SU-DHL-6 (cell line): ENCODE data around the gene CXXC5.

Experiments
- H2AFZ ChIP-seq: fragments of 200-600 bp; sonication (generic); 2 replicates; pipeline ENCODE4 v1.6.1; 2014; ENCODE audit warnings: low read depth, mild to moderate bottlenecking, moderate library complexity, mixed read lengths, antibody characterized with exemption, low read length; ENCODE audit not compliant: severe bottlenecking
- H3F3A ChIP-seq: fragments of 200-600 bp; shearing (Covaris generic); 2 replicates; pipeline ENCODE4 v1.6.0; 2016; ENCODE audit warnings: antibody characterized with exemption, mild to moderate bottlenecking; ENCODE audit not compliant: insufficient read depth
- H3K27ac ChIP-seq: fragments of 200-600 bp; sonication (generic); 2 replicates; pipeline ENCODE4 v1.5.1; 2016; ENCODE audit warnings: low read depth, mild to moderate bottlenecking, low read length, moderate library complexity, mixed read lengths
- H3K27me3 ChIP-seq: fragments of 200-600 bp; sonication (generic), shearing (Covaris generic); 2 replicates; pipeline ENCODE4 v1.6.0; 2014; ENCODE audit warnings: mild to moderate bottlenecking, low read length
- H3K36me3 ChIP-seq: fragments of 200-600 bp; sonication (generic); 2 replicates; pipeline ENCODE4 v1.6.1; 2014; ENCODE audit warnings: mild to moderate bottlenecking, low read length, mixed read lengths
- H3K4me2 ChIP-seq: fragments of 300-600, 200-600 bp; shearing (Covaris generic), sonication (generic); 2 replicates; pipeline ENCODE4 v1.6.0; 2014; ENCODE audit warnings: low read length, low read depth, mild to moderate bottlenecking; ENCODE audit not compliant: poor library complexity, severe bottlenecking
- H3K4me3 ChIP-seq: fragments of 200-600 bp; sonication (generic); 2 replicates; pipeline ENCODE4 v1.5.1; 2014; ENCODE audit warnings: antibody characterized with exemption, low read length, mild to moderate bottlenecking, mixed read lengths; ENCODE audit not compliant: insufficient read depth, poor library complexity, severe bottlenecking
- H3K79me2 ChIP-seq: fragments of 200-600 bp; sonication (generic); 2 replicates; pipeline ENCODE4 v1.6.1; 2014; ENCODE audit warnings: mild to moderate bottlenecking, low read length, moderate library complexity; ENCODE audit not compliant: insufficient read depth
- H3K9ac ChIP-seq: fragments of 200-600 bp; sonication (generic); 2 replicates; pipeline ENCODE4 v1.7.0; 2014; ENCODE audit warnings: mild to moderate bottlenecking, low read length
- H3K9me2 ChIP-seq: fragments of 200-600 bp; sonication (generic); replicated peaks from 2 replicates; pipeline ENCODE4 v1.6.1; 2014; ENCODE audit warnings: low read length; ENCODE audit not compliant: insufficient read depth
- H3K9me3 ChIP-seq: fragments of 200-600 bp; sonication (generic); 2 replicates; pipeline ENCODE4 v1.6.1; 2014; ENCODE audit warnings: low read length, mixed read lengths; ENCODE audit not compliant: insufficient read depth
- H4K20me1 ChIP-seq: fragments of 200-600 bp; sonication (generic); 2 replicates; pipeline ENCODE4 v1.6.1; 2014; ENCODE audit warnings: low read depth, mild to moderate bottlenecking, antibody characterized with exemption, low read length, moderate library complexity, mixed read lengths
- EZH2phosphoT487 ChIP-seq: fragments of 200-600 bp; sonication (generic), shearing (Covaris generic); conservative IDR thresholded peaks from 2 replicates; pipeline ENCODE4 v1.6.1; 2018; ENCODE audit warnings: mild to moderate bottlenecking, antibody characterized with exemption, low read length, moderate library complexity, mixed read lengths
- TF ChIP-seq, protein P1 (sequence below): fragments of 200-600 bp; sonication (generic); IDR thresholded peaks from one replicate; pipeline ENCODE4 v1.5.1; 2017; ENCODE audit warnings: antibody characterized with exemption, mild to moderate bottlenecking, low read length, moderate library complexity; ENCODE audit not compliant: insufficient read depth, poor library complexity, severe bottlenecking

CXXC5 gene

GRCh38 chr5:139690064-139690802 lies 42.1 kb downstream of the CXXC5 start:
- H3K27ac ChIP-seq, result peak overlapping the region; percentile 78; the same call in 1 of the 2 replicates
- no peak overlapping the region for H3K4me2 ChIP-seq

DNA sequence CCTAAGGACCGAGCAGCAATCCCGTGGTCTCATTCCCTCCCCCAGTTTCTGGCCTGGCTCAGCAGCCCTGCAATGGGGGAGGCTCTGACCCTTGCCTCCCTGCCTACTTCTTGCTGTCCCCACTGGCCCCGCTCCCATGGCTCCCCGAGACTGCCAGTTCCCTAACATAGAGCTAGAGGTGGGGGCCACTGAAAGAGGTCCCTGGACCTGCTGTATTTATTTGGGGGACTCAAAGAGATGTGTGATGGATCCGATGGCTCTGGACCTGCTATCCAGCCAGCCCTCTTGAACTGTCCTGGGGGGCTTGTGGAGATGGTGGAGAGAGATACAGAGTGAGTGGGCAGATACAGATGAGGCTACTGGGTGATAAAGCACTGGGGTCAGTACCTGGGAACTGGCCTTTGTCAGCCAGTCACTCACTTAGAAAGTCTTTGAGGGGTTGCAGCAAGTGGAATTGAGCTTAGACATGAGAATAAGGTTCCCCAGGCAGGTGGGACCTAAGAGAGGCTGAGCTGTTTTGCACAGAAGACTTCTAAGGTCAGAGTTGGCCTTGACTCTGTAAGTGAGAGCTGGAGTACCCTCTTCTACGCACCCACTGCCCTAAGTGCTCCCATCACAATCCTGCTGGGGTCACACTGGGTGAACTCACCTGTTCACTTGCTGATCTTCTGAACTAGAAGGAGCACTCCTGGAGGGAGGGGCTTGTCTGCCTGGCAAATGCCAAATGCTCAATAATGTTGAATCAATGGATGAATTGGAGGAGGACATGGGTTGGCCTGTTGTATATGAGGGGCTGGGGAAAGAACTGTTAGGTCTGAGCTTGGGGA lies 42.9 kb downstream of the CXXC5 start:
- Histone ChIP-seq H3F3A (peaks cover 12% of the 10 kb centered on the region), H3K27me3 (no peaks in the 10 kb centered on the region), H4K20me1 (no peaks in the 10 kb centered on the region), H3K9me3 (no peaks in the 10 kb centered on the region), H3K36me3 (no peaks in the 10 kb centered on the region), H3K4me3 (no peak overlapping the region), H3K27ac (no peak overlapping the region), H3K9me2 (no peaks in the 10 kb centered on the region), H3K4me2 (no peak overlapping the region), H3K79me2 (no peaks in the 10 kb centered on the region), H2AFZ (no peak overlapping the region), H3K9ac (no peak overlapping the region)
- TF ChIP-seq, protein P1, sequence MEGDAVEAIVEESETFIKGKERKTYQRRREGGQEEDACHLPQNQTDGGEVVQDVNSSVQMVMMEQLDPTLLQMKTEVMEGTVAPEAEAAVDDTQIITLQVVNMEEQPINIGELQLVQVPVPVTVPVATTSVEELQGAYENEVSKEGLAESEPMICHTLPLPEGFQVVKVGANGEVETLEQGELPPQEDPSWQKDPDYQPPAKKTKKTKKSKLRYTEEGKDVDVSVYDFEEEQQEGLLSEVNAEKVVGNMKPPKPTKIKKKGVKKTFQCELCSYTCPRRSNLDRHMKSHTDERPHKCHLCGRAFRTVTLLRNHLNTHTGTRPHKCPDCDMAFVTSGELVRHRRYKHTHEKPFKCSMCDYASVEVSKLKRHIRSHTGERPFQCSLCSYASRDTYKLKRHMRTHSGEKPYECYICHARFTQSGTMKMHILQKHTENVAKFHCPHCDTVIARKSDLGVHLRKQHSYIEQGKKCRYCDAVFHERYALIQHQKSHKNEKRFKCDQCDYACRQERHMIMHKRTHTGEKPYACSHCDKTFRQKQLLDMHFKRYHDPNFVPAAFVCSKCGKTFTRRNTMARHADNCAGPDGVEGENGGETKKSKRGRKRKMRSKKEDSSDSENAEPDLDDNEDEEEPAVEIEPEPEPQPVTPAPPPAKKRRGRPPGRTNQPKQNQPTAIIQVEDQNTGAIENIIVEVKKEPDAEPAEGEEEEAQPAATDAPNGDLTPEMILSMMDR, result no peak
- TF ChIP-seq EZH2phosphoT487, result no peak

More at GRCh38 chr5:139690064-139690802, 42.1 kb downstream of the CXXC5 start:
- Histone ChIP-seq H3K4me3 (no peak overlapping the region), H3K9me2 (no peaks in the 10 kb centered on the region), H3K9me3 (no peaks in the 10 kb centered on the region), H3F3A (peaks cover 12% of the 10 kb centered on the region), H3K79me2 (no peaks in the 10 kb centered on the region), H3K9ac (no peak overlapping the region), H4K20me1 (no peaks in the 10 kb centered on the region), H3K36me3 (no peaks in the 10 kb centered on the region), H2AFZ (no peak overlapping the region), H3K27me3 (no peaks in the 10 kb centered on the region)
- TF ChIP-seq, protein P1, result peak; percentile 84
- no peak for TF ChIP-seq EZH2phosphoT487

GRCh38 chr5:139692148-139692547 lies 44.0 kb downstream of the CXXC5 start:
- Histone ChIP-seq H3K9me2 (no peaks in the 10 kb centered on the region), H3K79me2 (no peaks in the 10 kb centered on the region), H4K20me1 (no peaks in the 10 kb centered on the region), H3K9me3 (no peaks in the 10 kb centered on the region), H3K4me3 (no peak overlapping the region), H3K27ac (no peak overlapping the region), H2AFZ (no peak overlapping the region), H3K9ac (no peak overlapping the region), H3F3A (peaks cover 12% of the 10 kb centered on the region), H3K27me3 (no peaks in the 10 kb centered on the region), H3K4me2 (no peak overlapping the region), H3K36me3 (no peaks in the 10 kb centered on the region)
- TF ChIP-seq, protein P1, result no peak
- no peak for TF ChIP-seq EZH2phosphoT487
